IMR-90 (cell line): ENCODE data around the gene SPATA13.

Experiments used
- BHLHE40 ChIP-seq: fragments of 150-350 bp; IDR thresholded peaks from 2 replicates; pipeline ENCODE4 v1.6.1; 2016; ENCODE audit warnings: mild to moderate bottlenecking, low read depth, low read length
- CTCF ChIP-seq: conservative IDR thresholded peaks from 2 replicates; pipeline ENCODE4 v1.5.1; 2012; ENCODE audit warnings: mild to moderate bottlenecking, low read depth, low read length, improper control_type of control experiment
- ELK1 ChIP-seq: fragments of 150-350 bp; IDR thresholded peaks from 2 replicates; pipeline ENCODE4 v1.6.1; 2016; ENCODE audit warnings: low read depth, mild to moderate bottlenecking, low read length, moderate library complexity, borderline replicate concordance
- FOS ChIP-seq: fragments of 150-350 bp; IDR thresholded peaks from 2 replicates; pipeline ENCODE4 v1.6.1; 2016; ENCODE audit warnings: low read depth, low read length
- MAZ ChIP-seq: IDR thresholded peaks from 2 replicates; pipeline ENCODE4 v1.6.1; 2012; ENCODE audit warnings: low read depth, mild to moderate bottlenecking, low read length, improper control_type of control experiment, moderate library complexity, borderline replicate concordance
- MXI1 ChIP-seq: IDR thresholded peaks from 2 replicates; pipeline ENCODE4 v1.6.1; 2012; ENCODE audit warnings: low read depth, mild to moderate bottlenecking, low read length, moderate library complexity, borderline replicate concordance
- POLR2A ChIP-seq: IDR thresholded peaks from 2 replicates; pipeline ENCODE4 v1.6.1; 2012; ENCODE audit warnings: mild to moderate bottlenecking, low read depth, low read length
- RAD21 ChIP-seq: IDR thresholded peaks from 2 replicates; pipeline ENCODE4 v1.6.1; 2012; ENCODE audit warnings: low read length, improper control_type of control experiment
- SMC3 ChIP-seq: fragments of 150-350 bp; IDR thresholded peaks from 2 replicates; pipeline ENCODE4 v1.6.1; 2016; ENCODE audit warnings: low read depth, mild to moderate bottlenecking, antibody characterized with exemption, low read length, moderate library complexity
- USF2 ChIP-seq: fragments of 150-350 bp; IDR thresholded peaks from 2 replicates; pipeline ENCODE4 v1.6.1; 2017; ENCODE audit warnings: mild to moderate bottlenecking, antibody characterized with exemption, low read length, low read depth

GRCh38 chr13:24215732-24216131 lies 55.2 kb downstream of the SPATA13 start:
- TF ChIP-seq CTCF = no peak
- no peak for TF ChIP-seq POLR2A
- no peak for TF ChIP-seq MAZ
- no peak for TF ChIP-seq ELK1
- TF ChIP-seq MXI1 = no peak
- TF ChIP-seq FOS = no peak
- no peak for TF ChIP-seq RAD21
- no peak for TF ChIP-seq USF2
- TF ChIP-seq BHLHE40 = no peak
- no peak for TF ChIP-seq SMC3
